Activated T-cell treated with anti-CD3 and anti-CD28 coated beads, Interleukin-2, amount 50 U/mL, for 24 hours (primary cell): Measurements from ENCODE around the gene RNPEPL1.
"Not testable (repeated sequence)": the region's sequence is repeated elsewhere in the genome, so short reads cannot be mapped to it uniquely, and the experiment has no call there.

Experiments
- DNase-seq: peaks from one replicate; pipeline ENCODE4 v3.0.0-alpha.2; 2020
- H3K27ac Mint-ChIP-seq: 2 replicates; pipeline ENCODE4 v1.8.0; 2020; ENCODE audit warnings: mild to moderate bottlenecking, mixed read lengths
- H3K27me3 Mint-ChIP-seq: 2 replicates; pipeline ENCODE4 v1.8.0; 2020; ENCODE audit warnings: mixed read lengths
- H3K36me3 Mint-ChIP-seq: 2 replicates; pipeline ENCODE4 v1.8.0; 2020; ENCODE audit warnings: low read depth, mixed read lengths
- H3K4me1 Mint-ChIP-seq: 2 replicates; pipeline ENCODE4 v1.8.0; 2020; ENCODE audit warnings: low read depth, mixed read lengths
- H3K4me3 Mint-ChIP-seq: 2 replicates; pipeline ENCODE4 v1.8.0; 2020; ENCODE audit warnings: mild to moderate bottlenecking, moderate library complexity, mixed read lengths
- H3K9me3 Mint-ChIP-seq: 2 replicates; pipeline ENCODE4 v1.8.0; 2020; ENCODE audit warnings: mixed read lengths

RNPEPL1 gene

GRCh38 chr2:240603081-240603835, 35.0 kb downstream of the RNPEPL1 start:
- Mint-ChIP-seq H3K36me3 (peaks cover 33% of the 10 kb centered on the region), H3K27ac (no peak overlapping the region), H3K9me3 (no peaks in the 10 kb centered on the region), H3K4me3 (no peak overlapping the region), H3K4me1 (no peaks in the 10 kb centered on the region), H3K27me3 (no peaks in the 10 kb centered on the region)
- peak; percentile 24 for DNase-seq

DNA sequence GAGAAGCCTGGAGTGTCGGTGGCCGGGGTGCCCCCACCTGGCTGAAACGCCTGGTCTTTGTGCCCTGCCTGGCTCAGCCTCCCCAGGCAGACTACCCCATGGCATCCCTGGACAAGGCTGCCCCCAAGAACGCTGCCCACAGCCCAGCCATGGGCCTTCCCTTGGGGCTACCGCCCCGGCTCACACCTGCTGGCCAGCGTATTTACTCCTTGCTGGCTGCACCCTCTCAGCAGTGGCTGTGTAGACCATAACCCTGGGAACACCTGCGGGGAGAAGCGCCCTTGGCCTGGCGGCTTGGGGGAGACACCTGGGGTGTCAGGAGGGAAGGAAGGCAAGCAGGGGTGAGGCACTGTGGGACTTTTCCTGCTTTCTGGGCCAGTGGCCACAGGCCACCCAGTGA, 35.6 kb downstream of the RNPEPL1 start:
- H3K36me3 Mint-ChIP-seq: peaks cover 27% of the 10 kb centered on the region
- peaks cover under 1% of the 10 kb centered on the region for H3K4me1 Mint-ChIP-seq
- no peaks in the 10 kb centered on the region for H3K9me3 Mint-ChIP-seq
- H3K27me3 Mint-ChIP-seq: no peaks in the 10 kb centered on the region
- no peak overlapping the region for H3K4me3 Mint-ChIP-seq
- no peak overlapping the region for H3K27ac Mint-ChIP-seq
- DNase-seq: peak; percentile 12

DNA sequence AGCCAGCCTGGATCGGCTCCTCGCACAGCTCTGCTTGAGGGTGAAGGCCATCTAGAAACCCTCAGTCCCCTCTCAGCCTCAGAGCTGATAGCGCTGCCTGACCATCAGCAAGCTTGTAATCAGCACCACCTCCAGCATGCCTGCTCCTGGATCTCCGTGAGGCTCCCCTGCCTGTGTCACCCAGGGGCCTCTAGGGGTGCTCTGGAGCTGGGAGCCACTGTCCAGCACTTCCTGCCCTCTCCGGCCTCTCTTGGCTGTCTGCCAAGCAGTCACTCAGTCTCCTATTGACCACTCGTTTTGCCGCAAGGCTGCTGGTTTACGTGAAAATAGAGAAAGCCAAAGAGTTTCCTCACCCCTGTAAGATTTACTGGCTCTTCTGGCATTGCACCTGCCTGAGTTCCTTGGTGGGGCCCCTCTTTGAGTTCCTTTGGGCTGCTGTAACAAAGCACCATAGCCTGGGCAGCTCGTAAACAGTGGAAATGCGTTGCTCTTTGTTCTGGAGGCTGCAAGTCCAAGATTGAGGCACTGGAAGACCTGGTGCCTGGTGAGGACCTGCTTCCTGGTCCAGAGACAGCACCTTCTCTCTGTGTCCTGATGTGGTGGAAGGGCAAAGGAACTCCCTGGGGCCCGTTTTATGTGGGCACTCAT, 36.1 kb downstream of the RNPEPL1 start:
- Mint-ChIP-seq H3K27me3 (no peaks in the 10 kb centered on the region), H3K4me1 (peaks cover 4% of the 10 kb centered on the region), H3K36me3 (peaks cover 22% of the 10 kb centered on the region), H3K27ac (no peak overlapping the region), H3K9me3 (no peaks in the 10 kb centered on the region), H3K4me3 (no peak overlapping the region)
- DNase-seq: peak; percentile 32

DNA sequence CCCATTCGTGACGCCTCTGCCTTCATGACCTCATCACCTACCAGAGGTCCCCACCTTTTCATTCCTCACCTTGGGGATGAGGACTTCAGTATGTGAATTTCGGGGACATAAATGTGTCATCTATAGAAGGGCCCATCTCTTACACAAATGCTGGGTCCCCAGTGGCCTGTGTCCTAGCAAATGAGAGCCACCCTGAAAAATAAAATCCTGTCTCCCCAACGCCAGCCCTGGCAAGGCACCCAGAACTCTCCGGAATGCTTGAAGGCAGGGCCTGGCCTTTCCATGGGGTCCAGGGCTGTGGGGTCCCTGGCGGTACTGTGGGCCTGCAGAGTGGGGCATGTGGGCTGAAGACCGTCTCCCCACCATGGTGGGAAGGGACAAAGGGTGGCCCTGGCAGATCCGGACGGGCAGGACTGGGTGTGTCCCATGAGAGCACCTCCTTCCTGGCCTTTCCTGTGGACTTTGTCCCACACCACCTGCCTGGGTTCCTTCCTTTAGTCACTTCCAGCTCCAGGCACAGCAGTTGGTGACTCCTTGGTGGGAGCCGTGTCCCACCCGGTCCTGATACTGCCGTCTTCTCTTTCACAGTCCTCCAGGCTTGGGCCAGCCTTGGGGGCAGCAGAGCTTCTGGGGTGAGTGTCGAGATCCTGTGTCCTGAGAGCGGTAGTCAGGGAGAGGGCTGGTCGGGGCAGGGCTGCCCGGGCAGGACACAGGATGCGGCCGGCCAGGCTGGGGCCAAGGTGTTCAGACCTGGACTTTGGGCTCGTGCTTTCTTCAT, 36.8 kb downstream of the RNPEPL1 start:
- Mint-ChIP-seq H3K9me3 (no peaks in the 10 kb centered on the region), H3K27ac (no peak overlapping the region), H3K27me3 (no peaks in the 10 kb centered on the region), H3K4me3 (no peak overlapping the region), H3K4me1 (peaks cover 4% of the 10 kb centered on the region), H3K36me3 (peaks cover 14% of the 10 kb centered on the region)
- peak; percentile 25 for DNase-seq

GRCh38 chr2:240605867-240606743, 37.8 kb downstream of the RNPEPL1 start:
- Mint-ChIP-seq H3K4me1 (peaks cover 4% of the 10 kb centered on the region), H3K27ac (no peak overlapping the region), H3K36me3 (peaks cover 8% of the 10 kb centered on the region), H3K9me3 (no peaks in the 10 kb centered on the region), H3K4me3 (no peak overlapping the region), H3K27me3 (no peaks in the 10 kb centered on the region)
- DNase-seq: peak; percentile 24

DNA sequence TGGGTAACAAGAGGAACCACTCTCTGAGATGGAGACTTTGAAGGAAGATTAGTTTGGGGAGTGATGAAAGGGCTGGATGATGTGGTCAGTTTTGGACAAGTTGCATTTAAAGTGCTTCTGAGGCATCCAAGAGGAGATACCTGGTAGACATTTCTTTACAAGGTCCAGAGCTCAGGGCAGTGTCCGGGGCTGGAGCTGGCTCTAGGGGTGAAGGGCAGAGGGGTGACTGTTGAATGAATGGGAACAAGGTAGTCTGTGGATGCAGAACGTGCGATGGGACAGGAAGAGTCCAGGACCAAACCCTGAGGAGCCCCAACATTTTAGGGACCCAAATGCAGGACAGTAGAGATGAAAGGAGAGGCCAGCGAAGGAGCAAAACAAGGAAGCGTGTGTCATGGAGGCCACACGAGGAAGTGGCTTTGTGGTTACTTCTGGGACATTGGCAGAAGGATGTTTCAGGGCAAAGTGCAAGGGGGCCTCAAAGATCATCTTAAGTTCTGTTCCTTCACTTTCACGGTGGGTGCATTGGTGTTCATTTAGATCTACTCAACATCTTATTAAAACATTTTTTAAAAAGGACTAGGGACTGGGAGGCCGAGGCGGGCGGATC, 43.4 kb downstream of the RNPEPL1 start:
- H3K4me3 Mint-ChIP-seq: peak overlapping the region; percentile 39
- peak overlapping the region; percentile 22 for H3K27ac Mint-ChIP-seq

DNA sequence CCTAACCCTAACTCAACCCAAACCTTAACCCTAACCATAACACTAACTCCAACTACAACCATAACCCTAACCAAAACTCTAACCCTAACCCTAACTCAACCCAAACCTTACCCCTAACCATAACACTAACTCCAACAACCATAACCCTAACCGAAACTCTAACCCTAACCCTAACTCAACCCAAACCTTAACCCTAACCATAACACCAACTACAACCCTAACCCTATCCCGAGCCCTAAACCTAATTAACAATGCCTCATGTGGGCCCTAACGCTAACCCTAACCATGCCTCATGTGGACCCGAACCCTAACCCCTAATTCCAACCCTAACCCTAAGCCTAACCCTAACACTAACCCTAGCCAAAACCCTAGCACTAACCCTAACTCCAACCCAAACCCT, 45.5 kb downstream of the RNPEPL1 start:
- H3K4me1 Mint-ChIP-seq: peaks cover 15% of the 10 kb centered on the region
- no peak for DNase-seq
- no peak overlapping the region for H3K4me3 Mint-ChIP-seq
- H3K27ac Mint-ChIP-seq: no peak overlapping the region
- H3K27me3 Mint-ChIP-seq: no peaks in the 10 kb centered on the region
- peaks cover 4% of the 10 kb centered on the region for H3K9me3 Mint-ChIP-seq
- H3K36me3 Mint-ChIP-seq: peaks cover 19% of the 10 kb centered on the region

More for the DNA sequence above, 43.4 kb downstream of the RNPEPL1 start:
- peaks cover 10% of the 10 kb centered on the region for H3K36me3 Mint-ChIP-seq
- H3K4me1 Mint-ChIP-seq: peaks cover 14% of the 10 kb centered on the region
- peak; percentile 26 for DNase-seq
- H3K27me3 Mint-ChIP-seq: no peaks in the 10 kb centered on the region
- H3K9me3 Mint-ChIP-seq: peaks cover 1% of the 10 kb centered on the region

GRCh38 chr2:240614391-240614790, 46.1 kb downstream of the RNPEPL1 start:
- H3K4me1 Mint-ChIP-seq: peaks cover 14% of the 10 kb centered on the region
- peak; percentile 19 for DNase-seq
- H3K4me3 Mint-ChIP-seq: no peak overlapping the region
- no peak overlapping the region for H3K27ac Mint-ChIP-seq
- H3K36me3 Mint-ChIP-seq: peaks cover 23% of the 10 kb centered on the region
- peaks cover 4% of the 10 kb centered on the region for H3K9me3 Mint-ChIP-seq
- H3K27me3 Mint-ChIP-seq: no peaks in the 10 kb centered on the region

- peaks cover 19% of the 10 kb centered on the region for H3K4me1 Mint-ChIP-seq
- DNase-seq: no peak
- H3K27ac Mint-ChIP-seq: no peak overlapping the region
- peaks cover 4% of the 10 kb centered on the region for H3K9me3 Mint-ChIP-seq
- no peak overlapping the region for H3K4me3 Mint-ChIP-seq
- peaks cover 23% of the 10 kb centered on the region for H3K36me3 Mint-ChIP-seq
- no peaks in the 10 kb centered on the region for H3K27me3 Mint-ChIP-seq
Observed at GRCh38 chr2:240615396-240615795, 47.1 kb downstream of the RNPEPL1 start.

GRCh38 chr2:240615820-240616547, 47.7 kb downstream of the RNPEPL1 start:
- Mint-ChIP-seq H3K27me3 (no peaks in the 10 kb centered on the region), H3K4me1 (peaks cover 23% of the 10 kb centered on the region), H3K4me3 (no peak overlapping the region), H3K36me3 (peaks cover 23% of the 10 kb centered on the region), H3K9me3 (peaks cover 4% of the 10 kb centered on the region), H3K27ac (no peak overlapping the region)
- DNase-seq: no peak

- peak; percentile 28 for DNase-seq
- not testable (repeated sequence) for H3K27me3 Mint-ChIP-seq, H3K9me3 Mint-ChIP-seq, H3K27ac Mint-ChIP-seq, H3K4me3 Mint-ChIP-seq
- peaks cover 24% of the 10 kb centered on the region for H3K4me1 Mint-ChIP-seq
- H3K36me3 Mint-ChIP-seq: peaks cover 16% of the 10 kb centered on the region
Observed at GRCh38 chr2:240616860-240617666, 48.8 kb downstream of the RNPEPL1 start.

DNA sequence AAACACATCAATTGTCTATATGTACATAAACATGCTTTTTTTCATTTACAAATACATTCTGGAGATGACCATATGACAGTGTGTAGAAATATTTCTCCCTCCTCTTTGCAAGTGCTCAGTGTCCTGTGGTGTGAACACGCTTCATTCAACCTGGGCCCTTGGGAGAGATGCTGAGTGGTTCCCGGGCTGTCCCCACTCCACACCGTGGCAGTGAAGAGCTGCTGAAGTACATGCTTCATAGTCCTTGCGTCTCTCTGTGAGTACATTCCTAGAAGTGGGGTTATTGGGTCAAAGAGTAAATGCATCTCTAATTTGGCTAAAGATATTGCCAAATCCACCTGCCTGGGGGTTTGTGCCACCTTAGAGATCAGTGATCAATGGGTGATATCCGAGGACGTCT, 50.5 kb downstream of the RNPEPL1 start:
- peaks cover 4% of the 10 kb centered on the region for H3K9me3 Mint-ChIP-seq
- no peak overlapping the region for H3K4me3 Mint-ChIP-seq
- no peak for DNase-seq
- H3K36me3 Mint-ChIP-seq: peaks cover 16% of the 10 kb centered on the region
- no peak overlapping the region for H3K27ac Mint-ChIP-seq
- H3K4me1 Mint-ChIP-seq: peaks cover 34% of the 10 kb centered on the region
- H3K27me3 Mint-ChIP-seq: no peaks in the 10 kb centered on the region
